Hepatocyte (in vitro differentiated cells): ENCODE data around the gene POLR2L.
A peak's percentile ranks its signal among the peaks of the same experiment; 100 is the strongest.

Experiments used
- EZH2phosphoT487 ChIP-seq: fragments of 200-600 bp; sonication (generic); IDR thresholded peaks from one replicate; pipeline ENCODE4 v1.6.1; 2018; ENCODE audit warnings: antibody characterized with exemption, mild to moderate bottlenecking, low read depth, moderate library complexity; ENCODE audit not compliant: unreplicated experiment, severe bottlenecking
- TF ChIP-seq, protein P1 (sequence below): fragments of 200-600 bp; sonication (generic); IDR thresholded peaks from 2 replicates; pipeline ENCODE4 v1.5.1; 2016; ENCODE audit warnings: antibody characterized with exemption, mild to moderate bottlenecking; ENCODE audit not compliant: poor library complexity

DNA sequence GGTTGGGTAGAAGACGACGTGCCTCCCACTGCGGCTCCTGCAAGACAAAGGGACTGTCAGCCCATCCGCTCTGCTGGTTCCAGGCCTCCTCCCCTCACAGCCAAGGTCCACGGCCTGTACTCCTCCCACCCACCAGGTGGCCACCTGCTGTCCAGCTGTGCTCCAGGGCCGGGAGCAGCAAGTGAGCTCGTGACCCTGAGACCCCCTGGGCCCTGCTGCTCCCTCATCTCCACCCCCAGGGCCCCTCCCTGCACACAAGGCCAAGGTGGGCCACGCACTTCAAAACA, 27.7 kb upstream of the POLR2L start:
- TF ChIP-seq, protein P1, sequence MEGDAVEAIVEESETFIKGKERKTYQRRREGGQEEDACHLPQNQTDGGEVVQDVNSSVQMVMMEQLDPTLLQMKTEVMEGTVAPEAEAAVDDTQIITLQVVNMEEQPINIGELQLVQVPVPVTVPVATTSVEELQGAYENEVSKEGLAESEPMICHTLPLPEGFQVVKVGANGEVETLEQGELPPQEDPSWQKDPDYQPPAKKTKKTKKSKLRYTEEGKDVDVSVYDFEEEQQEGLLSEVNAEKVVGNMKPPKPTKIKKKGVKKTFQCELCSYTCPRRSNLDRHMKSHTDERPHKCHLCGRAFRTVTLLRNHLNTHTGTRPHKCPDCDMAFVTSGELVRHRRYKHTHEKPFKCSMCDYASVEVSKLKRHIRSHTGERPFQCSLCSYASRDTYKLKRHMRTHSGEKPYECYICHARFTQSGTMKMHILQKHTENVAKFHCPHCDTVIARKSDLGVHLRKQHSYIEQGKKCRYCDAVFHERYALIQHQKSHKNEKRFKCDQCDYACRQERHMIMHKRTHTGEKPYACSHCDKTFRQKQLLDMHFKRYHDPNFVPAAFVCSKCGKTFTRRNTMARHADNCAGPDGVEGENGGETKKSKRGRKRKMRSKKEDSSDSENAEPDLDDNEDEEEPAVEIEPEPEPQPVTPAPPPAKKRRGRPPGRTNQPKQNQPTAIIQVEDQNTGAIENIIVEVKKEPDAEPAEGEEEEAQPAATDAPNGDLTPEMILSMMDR = peak; percentile 22
- TF ChIP-seq EZH2phosphoT487 = no peak
